HG02852 (cell line): ENCODE measurements around the gene ELMO3.

Source experiments
- ATAC-seq: cut with Tn5 transposase; IDR thresholded peaks from one replicate; pipeline ENCODE4 v1.9.1; 2021; ENCODE audit warnings: mild to moderate bottlenecking, moderate library complexity; ENCODE audit not compliant: unreplicated experiment

The ELMO3 gene

GRCh38 chr16:67179421-67180080, 19.4 kb upstream of the ELMO3 start:
- no peak for ATAC-seq

GRCh38 chr16:67180166-67180565, 18.8 kb upstream of the ELMO3 start:
- no peak for ATAC-seq

- no peak for ATAC-seq
These were observed 17.6 kb upstream of the ELMO3 start for GRCh38 chr16:67181346-67181745.

GRCh38 chr16:67182288-67182687, 16.6 kb upstream of the ELMO3 start:
- ATAC-seq = no peak

- no peak for ATAC-seq
These were observed 15.7 kb upstream of the ELMO3 start for GRCh38 chr16:67183284-67183626.

- peak; percentile 95 for ATAC-seq
These were observed 15.1 kb upstream of the ELMO3 start, which contains the start of gene MATCAP1 for GRCh38 chr16:67183627-67184452. TSS of gene MATCAP1 (minus strand) at chr16:67183963. CDS start at chr16:67180610, 3,353 bp downstream.

GRCh38 chr16:67184453-67184994, 14.4 kb upstream of the ELMO3 start:
- no peak for ATAC-seq

GRCh38 chr16:67184995-67185650, 13.8 kb upstream of the ELMO3 start:
- ATAC-seq = no peak

GRCh38 chr16:67185651-67186134, 13.2 kb upstream of the ELMO3 start:
- ATAC-seq = no peak

GRCh38 chr16:67186550-67186950, 12.4 kb upstream of the ELMO3 start:
- no peak for ATAC-seq

GRCh38 chr16:67187175-67187890, 11.6 kb upstream of the ELMO3 start:
- ATAC-seq = no peak

GRCh38 chr16:67188323-67188722, 10.6 kb upstream of the ELMO3 start:
- ATAC-seq = no peak

GRCh38 chr16:67188798-67189197, 10.1 kb upstream of the ELMO3 start:
- ATAC-seq = no peak

- ATAC-seq = no peak
These were observed 8.9 kb upstream of the ELMO3 start, which contains the start of gene EXOC3L1 for GRCh38 chr16:67190041-67190440. TSS of gene EXOC3L1 (minus strand) at chr16:67190136. CDS start at chr16:67189676, 460 bp downstream.

GRCh38 chr16:67190448-67191399, 8.2 kb upstream of the ELMO3 start:
- no peak for ATAC-seq

- ATAC-seq = no peak
These were observed 7.4 kb upstream of the ELMO3 start for GRCh38 chr16:67191411-67191994.

GRCh38 chr16:67191995-67192681, 6.8 kb upstream of the ELMO3 start, which contains the start of gene E2F4:
TSS of gene E2F4 (plus strand) at chr16:67192155. CDS start at chr16:67192228, 73 bp downstream.
- ATAC-seq = peak; percentile 87

- no peak for ATAC-seq
These were observed 6.1 kb upstream of the ELMO3 start for GRCh38 chr16:67192781-67193361.
